OCI-LY3 (cell line): Measurements from ENCODE around the gene UNC93A.
"Not testable (repeated sequence)": the region's sequence is repeated elsewhere in the genome, so short reads cannot be mapped to it uniquely, and the experiment has no call there.

Experiments used
- H2AFZ ChIP-seq: fragments of 200-600, 300-600 bp; shearing (Covaris generic); 2 replicates; pipeline ENCODE4 v1.6.0; 2014; ENCODE audit warnings: antibody characterized with exemption, low read depth, low read length
- H3K27ac ChIP-seq: fragments of 200-600, 300-600 bp; sonication (generic); 2 replicates; pipeline ENCODE4 v1.5.1; 2014; ENCODE audit warnings: mild to moderate bottlenecking, low read length, moderate library complexity, mixed read lengths
- H3K27me3 ChIP-seq: fragments of 200-600, 300-600 bp; sonication (generic); 2 replicates; pipeline ENCODE4 v1.6.1; 2014; ENCODE audit warnings: low read depth, low read length, mixed read lengths
- H3K36me3 ChIP-seq: fragments of 200-600, 300-600 bp; sonication (generic); replicated peaks from 2 replicates; pipeline ENCODE3; 2014; ENCODE audit warnings: low read depth, low read length, mixed read lengths
- H3K4me1 ChIP-seq: fragments of 300-600, 200-600 bp; sonication (generic); 2 replicates; pipeline ENCODE4 v1.6.1; 2014; ENCODE audit warnings: low read length, mixed read lengths
- H3K4me2 ChIP-seq: fragments of 200-600, 300-600 bp; sonication (generic); 2 replicates; pipeline ENCODE4 v1.6.1; 2014; ENCODE audit warnings: low read length, mixed read lengths
- H3K4me3 ChIP-seq: fragments of 300-600, 200-600 bp; sonication (generic); 2 replicates; pipeline ENCODE4 v1.5.1; 2014; ENCODE audit warnings: antibody characterized with exemption, mild to moderate bottlenecking, low read length, moderate library complexity
- H3K79me2 ChIP-seq: fragments of 300-600, 200-600 bp; shearing (Covaris generic); 2 replicates; pipeline ENCODE4 v1.6.1; 2014; ENCODE audit warnings: mild to moderate bottlenecking, low read length, mixed read lengths
- H3K9ac ChIP-seq: fragments of 300-600, 200-600 bp; shearing (Covaris generic); 2 replicates; pipeline ENCODE4 v1.6.0; 2014; ENCODE audit warnings: mild to moderate bottlenecking, low read length, moderate library complexity
- H3K9me3 ChIP-seq: fragments of 200-600, 300-600 bp; shearing (Covaris generic); 2 replicates; pipeline ENCODE4 v1.6.1; 2014; ENCODE audit warnings: low read length, mixed read lengths; ENCODE audit not compliant: insufficient read depth
- H4K20me1 ChIP-seq: fragments of 200-600, 300-600 bp; sonication (generic); 2 replicates; pipeline ENCODE4 v1.6.1; 2016; ENCODE audit warnings: low read length, mixed read lengths; ENCODE audit not compliant: insufficient read depth
- CTCF ChIP-seq: fragments of 200-600, 300-600 bp; sonication (generic); IDR thresholded peaks from 2 replicates; pipeline ENCODE4 v1.5.1; 2014; ENCODE audit warnings: antibody characterized with exemption, low read length, low read depth
- EZH2phosphoT487 ChIP-seq: fragments of 200-600 bp; shearing (Covaris generic); IDR thresholded peaks from 2 replicates; pipeline ENCODE4 v1.6.1; 2018; ENCODE audit warnings: antibody characterized with exemption, mixed run types, low read depth

UNC93A gene

GRCh38 chr6:167287513-167288048 is 3.5 kb upstream of the UNC93A start:
- Histone ChIP-seq H2AFZ (no peak overlapping the region), H3K36me3 (no peaks in the 10 kb centered on the region), H3K79me2 (no peaks in the 10 kb centered on the region), H3K4me1 (no peaks in the 10 kb centered on the region), H3K27ac (no peak overlapping the region), H3K4me3 (no peak overlapping the region), H3K27me3 (peaks cover 13% of the 10 kb centered on the region), H3K4me2 (no peak overlapping the region), H3K9ac (no peak overlapping the region), H4K20me1 (no peaks in the 10 kb centered on the region), H3K9me3 (no peaks in the 10 kb centered on the region)
- TF ChIP-seq EZH2phosphoT487 (no peak), CTCF (no peak)

- H3K4me1 ChIP-seq, H4K20me1 ChIP-seq, H3K27ac ChIP-seq, H3K4me3 ChIP-seq, H3K36me3 ChIP-seq, H3K9ac ChIP-seq, H3K9me3 ChIP-seq, H3K79me2 ChIP-seq: not testable (repeated sequence)
- H2AFZ ChIP-seq, result peak overlapping the region; percentile 52; the same call in 1 of the 2 replicates
- peaks cover 13% of the 10 kb centered on the region for H3K27me3 ChIP-seq
- peak overlapping the region; percentile 16; the same call in 1 of the 2 replicates for H3K4me2 ChIP-seq
- peak; percentile 46 for TF ChIP-seq CTCF
These were observed 2.4 kb upstream of the UNC93A start for GRCh38 chr6:167288591-167289225.

GRCh38 chr6:167289291-167289690 is 1.8 kb upstream of the UNC93A start:
- not testable (repeated sequence) for H3K36me3 ChIP-seq, H3K4me3 ChIP-seq, H2AFZ ChIP-seq, H3K4me1 ChIP-seq, H3K27ac ChIP-seq, H3K9ac ChIP-seq, H3K9me3 ChIP-seq, H4K20me1 ChIP-seq, H3K4me2 ChIP-seq, H3K79me2 ChIP-seq
- peaks cover 13% of the 10 kb centered on the region for H3K27me3 ChIP-seq

- Histone ChIP-seq H3K4me2 (no peak overlapping the region), H3K4me1 (no peaks in the 10 kb centered on the region), H3K79me2 (no peaks in the 10 kb centered on the region), H3K9ac (no peak overlapping the region), H3K27ac (no peak overlapping the region), H2AFZ (no peak overlapping the region), H3K4me3 (no peak overlapping the region), H3K36me3 (no peaks in the 10 kb centered on the region), H3K27me3 (peaks cover 13% of the 10 kb centered on the region), H4K20me1 (no peaks in the 10 kb centered on the region), H3K9me3 (no peaks in the 10 kb centered on the region)
- TF ChIP-seq EZH2phosphoT487 (no peak), CTCF (no peak)
These were observed 647 bp downstream of the UNC93A start for GRCh38 chr6:167291623-167292300.
